GM19328 (cell line): ENCODE data around the gene IL1RN.

Experiments used
- ATAC-seq: cut with Tn5 transposase; IDR thresholded peaks from one replicate; pipeline ENCODE4 v1.9.1; 2021; ENCODE audit warnings: mild to moderate bottlenecking, moderate library complexity; ENCODE audit not compliant: unreplicated experiment

Gene IL1RN

GRCh38 chr2:113149553-113150257, 22.3 kb downstream of the IL1RN start:
- ATAC-seq: no peak

GRCh38 chr2:113150258-113150601, 22.8 kb downstream of the IL1RN start:
- ATAC-seq: no peak

- no peak for ATAC-seq
Observed at GRCh38 chr2:113155331-113155730, 27.9 kb downstream of the IL1RN start.

GRCh38 chr2:113156278-113157117, 29.1 kb downstream of the IL1RN start:
- no peak for ATAC-seq

- no peak for ATAC-seq
Observed at GRCh38 chr2:113157118-113157896, 29.9 kb downstream of the IL1RN start.

- ATAC-seq: no peak
Observed at GRCh38 chr2:113157897-113158753, 30.7 kb downstream of the IL1RN start.

GRCh38 chr2:113158884-113159553, 31.6 kb downstream of the IL1RN start:
- no peak for ATAC-seq

GRCh38 chr2:113160248-113160647, 32.9 kb downstream of the IL1RN start:
- ATAC-seq: no peak

- ATAC-seq: no peak
Observed at GRCh38 chr2:113160962-113161361, 33.6 kb downstream of the IL1RN start.

- no peak for ATAC-seq
Observed at GRCh38 chr2:113162173-113162572, 34.8 kb downstream of the IL1RN start.

- ATAC-seq: no peak
Observed at GRCh38 chr2:113162869-113163268, 35.5 kb downstream of the IL1RN start.

GRCh38 chr2:113164215-113164929, 37.0 kb downstream of the IL1RN start:
- no peak for ATAC-seq

GRCh38 chr2:113164930-113165585, 37.7 kb downstream of the IL1RN start:
- ATAC-seq: no peak

- no peak for ATAC-seq
Observed at GRCh38 chr2:113166187-113166645, 38.8 kb downstream of the IL1RN start.

GRCh38 chr2:113167115-113167932, 39.9 kb downstream of the IL1RN start:
- ATAC-seq: no peak

GRCh38 chr2:113167962-113168340, 40.6 kb downstream of the IL1RN start:
- ATAC-seq: no peak

- ATAC-seq: no peak
Observed at GRCh38 chr2:113169002-113169530, 41.7 kb downstream of the IL1RN start.

GRCh38 chr2:113169586-113169985, 42.2 kb downstream of the IL1RN start:
- ATAC-seq: no peak
